Keratinocyte (primary cell): ENCODE results near the gene PIGA.

Experiments used
- CTCF ChIP-seq, 3 experiments: IDR thresholded peaks in 1 of 3; conservative IDR thresholded peaks in 1 of 3; optimal IDR thresholded peaks in 1 of 3; 2 replicates in 2 of 3; 3 replicates in 1 of 3; pipeline versions ENCODE3 to v1.5.1; 2011; ENCODE audit warnings: low read length in 3 of 3, mild to moderate bottlenecking in 3 of 3, moderate library complexity in 2 of 3, control low read depth in 1 of 3, inconsistent platforms in 1 of 3; ENCODE audit not compliant: insufficient read depth in 2 of 3; ENCODE audit errors: extremely low read depth in 1 of 3
- EZH2 ChIP-seq: IDR thresholded peaks from one replicate; pipeline ENCODE4 v1.6.1; 2012; ENCODE audit warnings: inconsistent platforms, mild to moderate bottlenecking, low read length, moderate library complexity

- TF ChIP-seq CTCF (optimal IDR thresholded peaks at IDR 0.05 in 1 of 3, IDR thresholded peaks at IDR 0.05 in 1 of 3, conservative IDR thresholded peaks at IDR 0.05 in 1 of 3; ENCODE audit: extremely low read depth in 1 of 3, insufficient read depth in 2 of 3, low read length in 3 of 3) (no peak), EZH2 (no peak)
Measured at GRCh38 chrX:15292861-15293260, 42.5 kb downstream of the PIGA start.
